Suprapubic skin (tissue), 4 donors: ENCODE measurements around the gene KCNJ4.

Experiments used
- POLR2A ChIP-seq, 2 donors: fragments of 450-650 bp; IDR thresholded peaks; one replicate each; pipeline ENCODE4 v1.6.1; 2017; ENCODE audit warnings: antibody characterized with exemption in 2 of 2, mild to moderate bottlenecking in 2 of 2, moderate library complexity in 2 of 2
- POLR2AphosphoS5 ChIP-seq, 3 donors: sonication (generic); formaldehyde crosslinking; IDR thresholded peaks; one replicate each; pipeline ENCODE4 v1.6.1; 2017; ENCODE audit warnings: antibody characterized with exemption in 3 of 3
- TF ChIP-seq, protein P1 (sequence below), 2 donors: fragments of 200-600 bp in 1 of 2; fragments of 450-650 bp in 1 of 2; sonication (generic) in 1 of 2; IDR thresholded peaks; one replicate each; pipeline ENCODE4 v1.5.1; 2016 to 2019; ENCODE audit warnings: antibody characterized with exemption in 2 of 2, mild to moderate bottlenecking in 1 of 2, moderate library complexity in 1 of 2

DNA sequence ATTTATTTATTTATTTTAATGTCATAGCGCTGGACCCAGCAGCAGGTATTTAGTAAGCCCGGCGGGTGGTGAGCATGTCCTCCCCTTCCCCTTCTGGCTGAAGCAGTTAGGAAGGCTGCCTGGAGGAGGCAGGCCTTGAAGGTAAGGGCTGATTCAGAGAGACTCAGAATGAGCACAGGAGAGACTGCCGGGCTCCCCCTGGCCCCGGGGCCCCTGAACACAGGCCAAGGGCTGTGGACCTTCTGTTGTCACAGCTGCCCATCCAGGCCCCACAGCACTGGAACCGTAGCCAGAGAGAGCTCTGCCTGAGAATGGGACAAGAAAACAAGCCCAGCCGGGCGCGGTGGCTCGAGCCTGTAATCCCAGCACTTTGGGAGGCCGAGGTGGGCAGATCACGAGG, 52.8 kb downstream of the KCNJ4 start:
- TF ChIP-seq, protein P1, sequence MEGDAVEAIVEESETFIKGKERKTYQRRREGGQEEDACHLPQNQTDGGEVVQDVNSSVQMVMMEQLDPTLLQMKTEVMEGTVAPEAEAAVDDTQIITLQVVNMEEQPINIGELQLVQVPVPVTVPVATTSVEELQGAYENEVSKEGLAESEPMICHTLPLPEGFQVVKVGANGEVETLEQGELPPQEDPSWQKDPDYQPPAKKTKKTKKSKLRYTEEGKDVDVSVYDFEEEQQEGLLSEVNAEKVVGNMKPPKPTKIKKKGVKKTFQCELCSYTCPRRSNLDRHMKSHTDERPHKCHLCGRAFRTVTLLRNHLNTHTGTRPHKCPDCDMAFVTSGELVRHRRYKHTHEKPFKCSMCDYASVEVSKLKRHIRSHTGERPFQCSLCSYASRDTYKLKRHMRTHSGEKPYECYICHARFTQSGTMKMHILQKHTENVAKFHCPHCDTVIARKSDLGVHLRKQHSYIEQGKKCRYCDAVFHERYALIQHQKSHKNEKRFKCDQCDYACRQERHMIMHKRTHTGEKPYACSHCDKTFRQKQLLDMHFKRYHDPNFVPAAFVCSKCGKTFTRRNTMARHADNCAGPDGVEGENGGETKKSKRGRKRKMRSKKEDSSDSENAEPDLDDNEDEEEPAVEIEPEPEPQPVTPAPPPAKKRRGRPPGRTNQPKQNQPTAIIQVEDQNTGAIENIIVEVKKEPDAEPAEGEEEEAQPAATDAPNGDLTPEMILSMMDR (IDR thresholded peaks at IDR 0.05), result no peak
- TF ChIP-seq POLR2AphosphoS5 (IDR thresholded peaks at IDR 0.05), result no peak
- TF ChIP-seq POLR2A (IDR thresholded peaks at IDR 0.05), result no peak
